ENCODE measurements around the gene CSF1. TPM values are rescaled to one million over a fixed set of nuclear protein-coding genes. Genes with fewer than 3 reads are reported as not detected.

Gene CSF1
- total and polyA plus RNA-seq, 2 of the 13 experiments (the other 11 are each of a cell fraction or from before 2014, with no cell fraction given) = 4.6 to 13.3 TPM

GRCh38 chr1:109922326-109922725 is 11.7 kb downstream of the CSF1 start:
- WGBS (ENCODE audit: low lambda C conversion rate) = 97% methylated on average over 5 of the region's 8 CpGs
- Histone ChIP-seq H3K4me1 (ENCODE audit: insufficient read depth, low read length) (peaks cover 25% of the 10 kb centered on the region), H3K9me3 (ENCODE audit: low read length) (no peaks in the 10 kb centered on the region), H2AFZ (ENCODE audit: low read length) (no peak overlapping the region), H3K27me3 (ENCODE audit: control insufficient read depth in 1 of 2, insufficient read depth in 2 of 2, low read length in 2 of 2) (no peaks in the 10 kb centered on the region), H4K20me1 (ENCODE audit: insufficient read depth, low read length) (no peaks in the 10 kb centered on the region), H3K36me3 (replicated peaks in 1 of 2; ENCODE audit: control insufficient read depth in 1 of 2, insufficient read depth in 2 of 2, low read length in 2 of 2) (peaks cover 8 to 75% of the 10 kb centered on the region in 2 experiments), H3K4me2 (ENCODE audit: low read depth, low read length) (no peak overlapping the region), H3K9ac (ENCODE audit: insufficient read depth, low read depth, low read length) (no peak overlapping the region), H3K4me3 (replicated peaks in 1 of 3; ENCODE audit: insufficient read depth in 1 of 3, low read depth in 2 of 3, low read length in 3 of 3) (no peak overlapping the region), H3K79me2 (ENCODE audit: insufficient read depth, low read length) (no peaks in the 10 kb centered on the region), H3K27ac (ENCODE audit: extremely low read length, insufficient read depth, low read length) (no peak overlapping the region)
- DNase-seq (ENCODE audit: low spot score) = no peak
- no peak for ATAC-seq
- ChIA-PET POLR2A (interaction anchor here (0.9 to 1.5 kb wide), 2 partner anchors 12 to 25 kb away, joined by 3 to 6 read pairs; no protein-coding TSS in a partner anchor), CTCF (ENCODE audit: low intra/inter-chr PET ratio, low total read pairs) (interaction anchor here (2.2 to 2.3 kb wide), 3 partner anchors 58 to 146 kb away, joined by 6 to 36 read pairs (median 21); partner anchors contain the start of gene AHCYL1)
- intact Hi-C loops (cut with micrococcal nuclease; ENCODE audit: unreplicated experiment) = no loop called here
- no peak for FAIRE-seq
- BruUV-seq (replicated peaks) = no TSS peak
- in situ Hi-C loops (cut with HindIII; ENCODE audit: extremely low pct_ligation_motif_present, low pct_unique_long_range_greater_than_20kb) = loop anchor here (5.0 kb wide), 1 partner anchor 60 kb away; the partner anchor contains the start of gene AHCYL1
- TF ChIP-seq ZNF142 (CRISPR knock-in tag; IDR thresholded peaks at IDR 0.05) (no peak), NFAT5 (CRISPR knock-in tag; IDR thresholded peaks at IDR 0.05) (no peak), SP1 (IDR thresholded peaks at IDR 0.05) (no peak), SP1 (CRISPR knock-in tag; IDR thresholded peaks at IDR 0.05) (no peak), ZNF569 (CRISPR knock-in tag; IDR thresholded peaks at IDR 0.05; ENCODE audit: borderline replicate concordance) (no peak), ZMYM4 (CRISPR knock-in tag; IDR thresholded peaks at IDR 0.05) (no peak), ZNF775 (CRISPR knock-in tag; IDR thresholded peaks at IDR 0.05; ENCODE audit: borderline replicate concordance) (no peak), MAZ (IDR thresholded peaks at IDR 0.05; ENCODE audit: borderline replicate concordance, low read depth, low read length) (no peak), MAZ (CRISPR knock-in tag; IDR thresholded peaks at IDR 0.05; ENCODE audit: low read depth) (no peak), MIXL1 (CRISPR knock-in tag; IDR thresholded peaks at IDR 0.05) (no peak), CREM (IDR thresholded peaks at IDR 0.05) (no peak), CREM (CRISPR knock-in tag; IDR thresholded peaks at IDR 0.05) (no peak), ZNF747 (CRISPR knock-in tag; IDR thresholded peaks at IDR 0.05; ENCODE audit: borderline replicate concordance) (no peak), U2AF1 (optimal IDR thresholded peaks at IDR 0.05; ENCODE audit: low read depth, low read length) (no peak), SNAPC5 (CRISPR knock-in tag; IDR thresholded peaks at IDR 0.05; ENCODE audit: borderline replicate concordance) (no peak)

Data from HepG2 (cell line).